Activated naive CD8-positive, alpha-beta T cell (primary cell): ENCODE measurements around the gene NKAIN4.
"Not testable (repeated sequence)": the region's sequence is repeated elsewhere in the genome, so short reads cannot be mapped to it uniquely, and the experiment has no call there.

ENCODE experiments used
- H3K27ac Mint-ChIP-seq: one replicate; pipeline ENCODE4 v1.8.0; 2021; ENCODE audit warnings: mixed read lengths
- H3K27me3 Mint-ChIP-seq: one replicate; pipeline ENCODE4 v1.8.0; 2021; ENCODE audit warnings: mixed read lengths
- H3K36me3 Mint-ChIP-seq: one replicate; pipeline ENCODE4 v1.8.0; 2021; ENCODE audit warnings: mixed read lengths
- H3K4me1 Mint-ChIP-seq: one replicate; pipeline ENCODE4 v1.8.0; 2021; ENCODE audit warnings: low read depth, mixed read lengths
- H3K4me3 Mint-ChIP-seq: one replicate; pipeline ENCODE4 v1.8.0; 2021; ENCODE audit warnings: mild to moderate bottlenecking, mixed read lengths
- H3K9me3 Mint-ChIP-seq: one replicate; pipeline ENCODE4 v1.8.0; 2021; ENCODE audit warnings: low read depth, mixed read lengths

Gene NKAIN4

GRCh38 chr20:63259734-63260460 lies 5.6 kb upstream of the NKAIN4 start:
- Mint-ChIP-seq H3K4me1 (peaks cover 10% of the 10 kb centered on the region), H3K27ac (no peak overlapping the region), H3K27me3 (peaks cover 15% of the 10 kb centered on the region), H3K36me3 (no peaks in the 10 kb centered on the region), H3K4me3 (no peak overlapping the region), H3K9me3 (no peaks in the 10 kb centered on the region)

DNA sequence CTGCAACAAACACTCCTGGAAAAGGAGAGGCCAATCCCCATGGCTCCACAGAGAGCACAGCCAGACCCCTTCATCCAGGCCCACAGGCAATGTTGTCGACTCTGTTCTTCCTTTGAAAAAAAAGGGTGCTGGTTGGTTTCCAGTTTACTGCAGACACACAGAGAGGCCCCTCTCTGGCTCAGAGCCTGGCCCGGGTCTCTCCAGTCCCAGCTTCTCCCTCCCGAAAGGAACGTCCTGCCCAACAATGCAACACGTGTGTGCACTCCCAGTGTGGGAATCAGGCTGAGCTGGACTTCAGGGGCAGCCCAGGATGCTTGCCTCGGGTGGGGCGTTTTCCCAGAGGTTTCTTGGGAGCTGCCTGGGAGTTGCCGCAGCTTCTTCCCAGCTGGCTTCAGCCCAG lies 4.5 kb upstream of the NKAIN4 start:
- no peaks in the 10 kb centered on the region for H3K9me3 Mint-ChIP-seq
- peaks cover 10% of the 10 kb centered on the region for H3K4me1 Mint-ChIP-seq
- peaks cover 12% of the 10 kb centered on the region for H3K27me3 Mint-ChIP-seq
- H3K36me3 Mint-ChIP-seq: no peaks in the 10 kb centered on the region
- H3K27ac Mint-ChIP-seq: no peak overlapping the region
- H3K4me3 Mint-ChIP-seq: no peak overlapping the region

DNA sequence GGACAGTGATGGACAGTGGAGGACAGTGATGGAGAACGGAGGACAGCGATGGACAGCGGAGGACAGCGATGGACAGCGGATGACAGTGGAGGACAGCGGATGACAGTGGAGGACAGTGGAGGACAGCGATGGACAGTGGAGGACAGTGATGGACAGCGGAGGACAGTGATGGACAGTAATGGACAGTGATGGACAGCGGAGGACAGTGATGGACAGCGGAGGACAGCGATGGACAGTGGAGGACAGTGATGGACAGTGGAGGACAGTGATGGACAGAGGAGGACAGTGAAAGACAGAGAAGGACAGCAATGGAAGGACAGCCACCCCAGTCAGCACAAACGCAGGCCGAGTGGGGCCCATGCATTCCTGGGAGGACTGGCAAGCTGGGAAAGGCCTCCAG lies 3.4 kb upstream of the NKAIN4 start:
- no peak overlapping the region for H3K4me3 Mint-ChIP-seq
- no peaks in the 10 kb centered on the region for H3K36me3 Mint-ChIP-seq
- peaks cover 14% of the 10 kb centered on the region for H3K4me1 Mint-ChIP-seq
- H3K27me3 Mint-ChIP-seq: peaks cover 16% of the 10 kb centered on the region
- H3K27ac Mint-ChIP-seq: no peak overlapping the region
- no peaks in the 10 kb centered on the region for H3K9me3 Mint-ChIP-seq

DNA sequence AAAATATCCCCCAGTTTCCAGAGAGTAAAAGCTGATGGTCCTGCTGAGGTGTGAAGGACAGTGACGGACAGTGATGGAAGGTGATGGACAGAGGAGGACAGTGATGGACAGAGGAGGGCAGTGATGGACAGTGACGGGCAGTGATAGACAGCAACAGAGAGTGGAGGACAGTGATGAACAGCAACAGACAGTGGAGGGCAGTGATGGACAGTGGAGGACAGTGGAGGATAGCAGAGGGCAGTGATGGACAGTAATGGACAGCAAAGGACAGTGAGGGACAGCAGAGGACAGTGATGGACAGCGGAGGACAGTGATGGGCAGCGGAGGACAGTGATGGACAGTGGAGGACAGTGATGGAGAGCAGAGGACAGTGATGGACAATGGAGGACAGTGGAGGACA lies 2.7 kb upstream of the NKAIN4 start:
- Mint-ChIP-seq H3K4me3 (no peak overlapping the region), H3K27ac (no peak overlapping the region), H3K36me3 (no peaks in the 10 kb centered on the region), H3K9me3 (no peaks in the 10 kb centered on the region), H3K4me1 (peaks cover 13% of the 10 kb centered on the region), H3K27me3 (peaks cover 17% of the 10 kb centered on the region)

DNA sequence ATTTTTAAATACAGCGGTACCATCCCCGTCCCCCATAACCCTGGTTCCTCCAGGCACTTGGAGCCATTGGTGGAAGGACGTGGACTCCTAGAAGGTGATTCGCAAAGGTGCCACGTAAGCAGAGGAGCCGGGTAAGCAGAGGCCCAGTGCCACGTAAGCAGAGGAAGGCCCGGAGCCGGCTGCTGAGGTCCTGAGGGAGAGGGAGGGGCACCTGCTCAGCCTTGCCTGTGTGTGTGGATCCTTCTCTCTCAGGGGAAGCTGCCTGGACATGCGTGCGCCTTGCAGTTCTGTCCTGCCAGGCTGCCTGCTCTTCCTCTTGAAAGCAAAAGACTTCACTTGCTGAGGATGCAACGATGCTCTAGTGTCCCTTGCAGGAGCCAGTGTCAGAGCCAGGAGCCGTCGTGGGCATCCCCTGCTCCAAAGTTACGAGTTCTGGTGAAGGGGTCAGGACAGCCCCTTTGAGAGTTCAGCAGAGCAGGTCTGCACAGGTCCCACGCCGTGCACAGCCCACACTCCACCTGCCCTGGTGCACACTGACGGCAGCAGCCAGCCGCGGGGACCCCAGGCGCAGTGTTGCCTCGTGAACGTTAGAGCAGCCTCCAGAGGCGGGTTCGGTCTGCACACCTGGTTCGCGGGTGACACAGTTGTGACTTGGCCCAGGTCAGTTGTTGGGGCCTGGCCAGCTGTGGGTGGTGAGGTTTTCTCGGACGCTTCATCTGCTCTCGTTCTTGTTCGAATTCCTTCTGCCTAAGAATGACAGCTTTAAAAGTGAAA lies 1.9 kb upstream of the NKAIN4 start:
- peaks cover 10% of the 10 kb centered on the region for H3K4me1 Mint-ChIP-seq
- H3K36me3 Mint-ChIP-seq: no peaks in the 10 kb centered on the region
- H3K27me3 Mint-ChIP-seq: peaks cover 17% of the 10 kb centered on the region
- no peaks in the 10 kb centered on the region for H3K9me3 Mint-ChIP-seq
- no peak overlapping the region for H3K27ac Mint-ChIP-seq
- H3K4me3 Mint-ChIP-seq: no peak overlapping the region

DNA sequence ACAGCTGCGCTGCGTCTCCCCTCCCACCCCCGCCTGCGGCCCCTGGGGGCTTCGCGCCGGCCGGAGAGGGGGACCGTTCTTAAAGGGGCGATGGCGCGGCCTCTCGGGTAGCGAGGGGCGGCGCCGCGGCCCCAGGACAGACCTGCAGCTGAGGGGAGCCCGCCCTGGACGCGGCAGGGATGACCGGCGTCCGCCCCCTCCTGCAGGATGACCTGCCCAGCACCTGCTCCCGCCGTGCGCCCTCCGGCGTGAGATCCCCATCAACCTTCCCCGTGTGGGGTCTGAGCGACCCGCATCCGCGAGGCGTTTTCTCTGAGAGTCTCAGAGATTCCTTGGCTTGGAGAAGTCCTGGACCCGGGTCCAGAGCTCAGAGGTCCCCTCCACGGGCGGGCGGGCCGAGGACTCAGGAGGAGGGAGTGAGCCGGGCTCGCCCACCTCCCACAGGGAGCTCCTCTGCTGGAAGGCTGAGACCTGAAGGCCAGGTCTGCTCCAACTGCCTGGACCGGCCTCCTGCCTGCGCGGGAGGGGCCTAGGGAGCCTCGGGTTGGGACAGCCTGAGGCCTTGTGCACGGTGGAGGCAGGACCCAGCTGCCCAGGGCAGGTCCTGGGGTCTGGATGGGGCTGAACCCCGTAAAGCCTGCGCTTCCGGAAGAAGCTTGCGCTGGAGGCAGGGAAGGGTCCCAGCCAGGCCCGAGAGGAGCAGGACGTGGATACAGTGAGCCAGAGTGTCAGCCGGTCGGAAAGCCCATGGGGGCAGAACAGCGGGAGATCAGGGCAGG lies 532 bp upstream of the NKAIN4 start:
- Mint-ChIP-seq H3K9me3 (no peaks in the 10 kb centered on the region), H3K27ac (no peak overlapping the region)

DNA sequence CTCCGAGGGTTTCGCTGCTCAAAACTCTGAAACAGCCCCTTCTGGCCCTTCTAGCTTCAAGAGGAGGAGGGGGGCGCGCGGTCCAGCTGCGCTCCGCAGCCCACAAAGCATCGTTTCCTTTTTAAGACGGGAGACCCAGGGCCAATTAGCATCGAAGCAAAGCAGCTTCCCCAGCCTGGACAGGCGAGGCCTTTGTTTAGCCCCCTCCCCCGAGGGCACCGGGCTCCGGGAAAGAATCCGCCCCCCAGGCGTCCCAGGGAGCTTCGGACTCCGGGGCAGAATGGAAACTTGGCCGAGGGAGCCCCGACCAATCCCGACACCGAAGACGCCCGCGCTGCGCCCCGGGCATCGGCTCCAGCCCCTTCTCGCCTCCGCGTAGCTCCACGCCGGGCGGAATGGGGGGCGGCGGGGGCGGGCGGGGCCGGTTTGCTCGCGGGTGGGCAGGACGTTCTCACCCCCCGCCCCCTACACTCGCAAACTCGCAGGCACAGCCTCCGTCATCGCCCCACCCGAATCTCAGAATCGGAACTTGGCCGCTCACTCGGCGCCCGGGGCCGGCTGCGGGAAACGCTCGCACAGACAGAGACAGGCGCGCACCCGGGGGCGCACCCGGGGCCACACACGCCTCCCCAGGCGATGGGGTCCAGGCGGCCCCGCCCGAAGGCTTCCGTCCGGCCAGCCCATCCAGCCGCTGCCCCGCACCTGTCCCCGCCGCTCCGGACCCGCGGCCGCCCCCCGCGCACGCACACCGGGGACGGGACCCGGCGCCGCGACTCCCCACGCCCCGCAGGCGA lies 628 bp downstream of the NKAIN4 start:
- Mint-ChIP-seq H3K36me3 (no peaks in the 10 kb centered on the region), H3K4me1 (peaks cover 10% of the 10 kb centered on the region), H3K9me3 (no peaks in the 10 kb centered on the region), H3K27me3 (peaks cover 23% of the 10 kb centered on the region), H3K27ac (no peak overlapping the region), H3K4me3 (peak overlapping the region; percentile 67)

More for the DNA sequence above, 532 bp upstream of the NKAIN4 start:
- Mint-ChIP-seq H3K4me1 (peaks cover 10% of the 10 kb centered on the region), H3K36me3 (no peaks in the 10 kb centered on the region), H3K27me3 (peaks cover 19% of the 10 kb centered on the region), H3K4me3 (peak overlapping the region; percentile 67)

GRCh38 chr20:63253065-63253437 lies 1.2 kb downstream of the NKAIN4 start:
- H3K4me1 Mint-ChIP-seq: peaks cover 10% of the 10 kb centered on the region
- H3K27ac Mint-ChIP-seq: no peak overlapping the region
- no peaks in the 10 kb centered on the region for H3K36me3 Mint-ChIP-seq
- peak overlapping the region; percentile 67 for H3K4me3 Mint-ChIP-seq
- no peaks in the 10 kb centered on the region for H3K9me3 Mint-ChIP-seq
- H3K27me3 Mint-ChIP-seq: peaks cover 25% of the 10 kb centered on the region

GRCh38 chr20:63252284-63252711 lies 2.0 kb downstream of the NKAIN4 start:
- H3K9me3 Mint-ChIP-seq: no peaks in the 10 kb centered on the region
- no peaks in the 10 kb centered on the region for H3K36me3 Mint-ChIP-seq
- peaks cover 25% of the 10 kb centered on the region for H3K27me3 Mint-ChIP-seq
- peaks cover 10% of the 10 kb centered on the region for H3K4me1 Mint-ChIP-seq
- H3K27ac Mint-ChIP-seq: no peak overlapping the region
- no peak overlapping the region for H3K4me3 Mint-ChIP-seq

DNA sequence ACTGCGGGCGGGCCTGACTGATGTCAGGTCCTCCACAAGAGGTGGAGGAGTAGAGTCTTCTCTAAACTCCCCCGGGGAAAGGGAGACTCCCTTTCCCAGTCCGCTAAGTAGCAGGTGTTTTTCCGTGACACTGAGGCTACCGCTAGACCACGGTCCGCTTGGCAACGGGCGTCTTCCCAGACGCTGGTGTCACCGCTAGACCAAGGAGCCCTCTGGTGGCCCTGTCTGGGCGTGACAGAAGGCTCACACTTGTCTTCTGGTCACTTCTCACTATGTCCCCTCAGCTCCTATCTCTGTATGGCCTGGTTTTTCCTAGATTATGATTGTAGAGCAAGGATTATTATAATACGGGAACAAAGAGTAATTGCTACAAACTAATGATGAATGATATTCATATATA lies 2.9 kb downstream of the NKAIN4 start:
- not testable (repeated sequence) for H3K27ac Mint-ChIP-seq, H3K4me1 Mint-ChIP-seq, H3K4me3 Mint-ChIP-seq, H3K9me3 Mint-ChIP-seq, H3K36me3 Mint-ChIP-seq
- H3K27me3 Mint-ChIP-seq: peaks cover 21% of the 10 kb centered on the region

GRCh38 chr20:63249891-63250290 lies 4.4 kb downstream of the NKAIN4 start:
- peaks cover 16% of the 10 kb centered on the region for H3K27me3 Mint-ChIP-seq
- no peaks in the 10 kb centered on the region for H3K36me3 Mint-ChIP-seq
- no peak overlapping the region for H3K27ac Mint-ChIP-seq
- H3K9me3 Mint-ChIP-seq: no peaks in the 10 kb centered on the region
- H3K4me1 Mint-ChIP-seq: peaks cover 7% of the 10 kb centered on the region
- no peak overlapping the region for H3K4me3 Mint-ChIP-seq

- Mint-ChIP-seq H3K27me3 (peaks cover 16% of the 10 kb centered on the region), H3K36me3 (no peaks in the 10 kb centered on the region), H3K9me3 (no peaks in the 10 kb centered on the region), H3K4me3 (no peak overlapping the region), H3K27ac (no peak overlapping the region), H3K4me1 (peaks cover 7% of the 10 kb centered on the region)
Observed at GRCh38 chr20:63248835-63249591, 5.2 kb downstream of the NKAIN4 start.

- H3K27ac Mint-ChIP-seq: no peak overlapping the region
- no peaks in the 10 kb centered on the region for H3K36me3 Mint-ChIP-seq
- H3K9me3 Mint-ChIP-seq: no peaks in the 10 kb centered on the region
- no peak overlapping the region for H3K4me3 Mint-ChIP-seq
- H3K4me1 Mint-ChIP-seq: peaks cover 1% of the 10 kb centered on the region
- peaks cover 13% of the 10 kb centered on the region for H3K27me3 Mint-ChIP-seq
Observed at GRCh38 chr20:63247671-63248228, 6.5 kb downstream of the NKAIN4 start.
